Bronchial epithelial cell (primary cell): ENCODE measurements around the gene INPP4B. TPM values are rescaled to one million over a fixed set of nuclear protein-coding genes. Genes with fewer than 3 reads are reported as not detected.
A peak's percentile ranks its signal among the peaks of the same experiment; 100 is the strongest.
"Not testable (repeated sequence)": the region's sequence is repeated elsewhere in the genome, so short reads cannot be mapped to it uniquely, and the experiment has no call there.

ENCODE experiments used
- DNase-seq: peaks from one replicate; pipeline ENCODE4 v3.0.0-alpha.2; 2010; ENCODE audit warnings: low read depth
- FAIRE-seq: peaks from 2 replicates; lab custom pipeline; 2011; peaks lifted over from hg19 to GRCh38; lab: Jason Lieb, UNC
- H3K27me3 ChIP-seq: 2 replicates; pipeline ENCODE4 v1.5.1; 2011; ENCODE audit warnings: low read length; ENCODE audit not compliant: control insufficient read depth, insufficient read depth
- H3K36me3 ChIP-seq: 2 replicates; pipeline ENCODE4 v1.5.1; 2011; ENCODE audit warnings: low read length; ENCODE audit not compliant: control insufficient read depth, insufficient read depth
- H3K4me3 ChIP-seq: 2 replicates; pipeline ENCODE4 v1.5.1; 2011; ENCODE audit warnings: mild to moderate bottlenecking, low read depth, low read length, control low read depth
- CTCF ChIP-seq: IDR thresholded peaks from 2 replicates; pipeline ENCODE4 v1.5.1; 2011; ENCODE audit warnings: mild to moderate bottlenecking, moderate library complexity, low read length, control low read depth, inconsistent platforms; ENCODE audit not compliant: insufficient read depth, severe bottlenecking
- total RNA-seq: library from RNA; depleted of rRNA; stranded (reverse); fragments of >200 nt; gene quantifications from 2 replicates; pipeline ENCODE4 v1.2.1, GENCODE V29; 2014

INPP4B gene
- total RNA-seq, 1 donor from 2014 or later = 74.8 TPM

GRCh38 chr4:142519342-142519741, 326.8 kb downstream of the INPP4B start:
- Histone ChIP-seq H3K27me3 (no peaks in the 10 kb centered on the region), H3K36me3 (no peaks in the 10 kb centered on the region), H3K4me3 (no peak overlapping the region)
- TF ChIP-seq CTCF = no peak
- no peak for DNase-seq
- no peak for FAIRE-seq

- peak; percentile 68 for DNase-seq
- FAIRE-seq = no peak
- no peaks in the 10 kb centered on the region for H3K27me3 ChIP-seq
- no peak for TF ChIP-seq CTCF
- no peak overlapping the region for H3K4me3 ChIP-seq
- no peaks in the 10 kb centered on the region for H3K36me3 ChIP-seq
Observed at GRCh38 chr4:142516686-142517526, 329.2 kb downstream of the INPP4B start.

- no peaks in the 10 kb centered on the region for H3K36me3 ChIP-seq
- peak; percentile 89 for DNase-seq
- H3K4me3 ChIP-seq = no peak overlapping the region
- H3K27me3 ChIP-seq = no peaks in the 10 kb centered on the region
- FAIRE-seq = no peak
- no peak for TF ChIP-seq CTCF
Observed at GRCh38 chr4:142512161-142512560, 333.9 kb downstream of the INPP4B start.

- Histone ChIP-seq H3K27me3 (no peaks in the 10 kb centered on the region), H3K4me3 (no peak overlapping the region), H3K36me3 (no peaks in the 10 kb centered on the region)
- TF ChIP-seq CTCF = no peak
- DNase-seq (peak; percentile 51), FAIRE-seq (no peak)
Observed at GRCh38 chr4:142509881-142510280, 336.2 kb downstream of the INPP4B start.

- not testable (repeated sequence) for FAIRE-seq, H3K4me3 ChIP-seq, H3K27me3 ChIP-seq, DNase-seq, H3K36me3 ChIP-seq
Observed at GRCh38 chr4:142509381-142509780, 336.7 kb downstream of the INPP4B start.

- H3K27me3 ChIP-seq = no peaks in the 10 kb centered on the region
- no peak overlapping the region for H3K4me3 ChIP-seq
- no peak for FAIRE-seq
- peak; percentile 54 for DNase-seq
- TF ChIP-seq CTCF = no peak
- no peaks in the 10 kb centered on the region for H3K36me3 ChIP-seq
Observed at GRCh38 chr4:142500966-142501365, 345.1 kb downstream of the INPP4B start.
